ENCODE results near the gene ANTXR2.

GRCh38 chr4:80036306-80036705 is 36.7 kb downstream of the ANTXR2 start:
- TF ChIP-seq CTCF (IDR thresholded peaks at IDR 0.05) (no peak), POLR2A (IDR thresholded peaks at IDR 0.05) (no peak)

Measured in uterus (tissue), 2 donors.